ENCODE data around the gene TCEAL7. TPM values are rescaled to one million over a fixed set of nuclear protein-coding genes. Genes with fewer than 3 reads are reported as not detected.
"Not testable (repeated sequence)": the region's sequence is repeated elsewhere in the genome, so short reads cannot be mapped to it uniquely, and the experiment has no call there.

TCEAL7 gene, protein sequence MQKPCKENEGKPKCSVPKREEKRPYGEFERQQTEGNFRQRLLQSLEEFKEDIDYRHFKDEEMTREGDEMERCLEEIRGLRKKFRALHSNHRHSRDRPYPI
- total RNA-seq (2014; rRNA removed; shearing (Covaris generic)) = 4.5 and 6.5 TPM in 2 replicates

DNA sequence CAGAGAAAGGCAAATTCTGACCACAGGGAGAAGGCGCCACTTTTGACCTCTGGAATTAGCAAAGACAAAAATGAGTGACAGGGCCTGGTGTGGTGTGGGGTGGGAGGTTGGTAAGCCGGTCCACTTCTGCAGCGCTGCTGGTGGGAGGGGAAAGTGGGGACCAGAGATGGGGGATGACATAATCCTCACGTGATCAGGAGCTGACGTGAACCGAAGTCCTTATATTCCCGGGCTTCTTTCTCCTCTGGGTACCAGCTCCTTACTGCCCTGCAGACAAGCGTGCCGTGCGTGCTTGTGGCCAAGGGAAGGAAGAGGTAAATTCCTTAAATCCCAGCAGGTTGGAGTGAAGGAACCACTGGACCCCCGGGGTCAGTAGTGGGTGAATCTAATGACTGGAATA is at the start of gene TCEAL7:
Gene TCEAL7, plus strand, starts transcription at position 249 of the 400 bp plus-strand sequence. CDS start 1,165 bp downstream, outside the sequence.
- DNase-seq = peak; percentile 44
- peak within 1 kb of the TSS; percentile 32 for H3K4me3 ChIP-seq (ENCODE audit: insufficient read depth, low read depth, low read length)
- H3K27me3 ChIP-seq (ENCODE audit: control insufficient read depth, insufficient read depth, low read length) = peaks cover 3% of the 10 kb centered on the region; the same call in 1 of the 2 replicates
- no peaks in the 10 kb centered on the region for H3K36me3 ChIP-seq (replicated peaks; ENCODE audit: control insufficient read depth, insufficient read depth, low read length)

DNA sequence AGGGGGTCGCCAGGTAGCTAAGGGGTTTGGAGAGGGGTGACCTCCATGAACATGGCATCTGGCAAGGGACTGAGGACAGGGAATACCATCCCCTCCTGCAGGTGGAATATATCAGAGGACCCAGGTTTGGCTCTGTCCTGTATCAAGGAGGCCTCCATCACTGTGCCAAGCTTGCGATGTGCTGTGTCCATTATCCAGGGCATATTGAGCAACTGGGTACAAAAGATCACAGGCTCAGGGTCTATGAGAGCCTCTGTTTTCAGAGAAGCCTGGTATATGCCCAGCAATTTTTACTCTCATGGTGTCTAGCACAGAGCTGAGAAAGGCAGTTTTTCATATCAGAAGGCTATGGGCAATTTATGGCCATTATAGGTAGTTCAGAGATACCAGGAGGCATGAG is 36.9 kb upstream of the TCEAL7 start:
- DNase-seq = no peak
- Histone ChIP-seq H3K4me3 (ENCODE audit: insufficient read depth, low read depth, low read length) (no peak overlapping the region), H3K36me3 (replicated peaks; ENCODE audit: control insufficient read depth, insufficient read depth, low read length) (no peaks in the 10 kb centered on the region), H3K27me3 (ENCODE audit: control insufficient read depth, insufficient read depth, low read length) (peaks cover 5% of the 10 kb centered on the region)

DNA sequence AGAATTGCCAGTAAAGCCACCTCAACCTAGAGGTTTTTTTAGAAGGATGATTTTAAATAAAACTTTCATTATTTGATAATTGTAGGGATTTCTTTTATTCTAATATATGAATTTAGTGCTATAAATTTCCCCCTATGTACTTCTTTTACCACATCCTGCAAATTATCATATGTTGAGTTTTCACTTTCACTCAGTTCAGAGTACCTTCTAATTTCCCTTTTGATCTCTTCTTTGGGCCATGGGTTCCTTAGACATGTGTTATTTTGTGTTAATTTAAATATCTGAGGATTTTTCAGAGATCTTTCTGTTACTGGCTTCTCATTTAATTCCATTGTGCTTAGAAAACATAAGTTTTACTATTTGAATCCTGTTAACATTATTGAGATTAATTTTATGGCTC is 25.3 kb upstream of the TCEAL7 start:
- no peaks in the 10 kb centered on the region; the same call in 1 of the 2 replicates for H3K36me3 ChIP-seq (replicated peaks; ENCODE audit: control insufficient read depth, insufficient read depth, low read length)
- no peaks in the 10 kb centered on the region; the same call in 1 of the 2 replicates for H3K27me3 ChIP-seq (ENCODE audit: control insufficient read depth, insufficient read depth, low read length)
- no peak for DNase-seq
- no peak overlapping the region for H3K4me3 ChIP-seq (ENCODE audit: insufficient read depth, low read depth, low read length)

DNA sequence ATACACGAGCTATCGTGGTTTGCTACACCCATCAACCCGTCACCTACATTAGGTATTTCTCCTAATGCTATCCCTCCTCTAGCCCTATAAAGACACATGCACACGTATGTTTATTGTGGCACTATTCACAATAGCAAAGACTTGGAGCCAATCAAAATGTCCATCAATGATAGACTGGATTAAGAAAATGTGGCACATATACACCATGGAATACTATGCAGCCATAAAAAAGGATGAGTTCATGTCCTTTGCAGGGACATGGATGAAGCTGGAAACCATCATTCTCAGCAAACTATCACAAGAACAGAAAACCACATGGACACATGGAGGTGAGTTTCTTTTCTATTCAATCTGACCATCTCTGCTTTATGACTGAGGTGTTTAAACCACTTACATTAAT is 24.4 kb upstream of the TCEAL7 start:
- not testable (repeated sequence) for DNase-seq; H3K27me3 ChIP-seq (ENCODE audit: control insufficient read depth, insufficient read depth, low read length); H3K4me3 ChIP-seq (ENCODE audit: insufficient read depth, low read depth, low read length); H3K36me3 ChIP-seq (replicated peaks; ENCODE audit: control insufficient read depth, insufficient read depth, low read length)

DNA sequence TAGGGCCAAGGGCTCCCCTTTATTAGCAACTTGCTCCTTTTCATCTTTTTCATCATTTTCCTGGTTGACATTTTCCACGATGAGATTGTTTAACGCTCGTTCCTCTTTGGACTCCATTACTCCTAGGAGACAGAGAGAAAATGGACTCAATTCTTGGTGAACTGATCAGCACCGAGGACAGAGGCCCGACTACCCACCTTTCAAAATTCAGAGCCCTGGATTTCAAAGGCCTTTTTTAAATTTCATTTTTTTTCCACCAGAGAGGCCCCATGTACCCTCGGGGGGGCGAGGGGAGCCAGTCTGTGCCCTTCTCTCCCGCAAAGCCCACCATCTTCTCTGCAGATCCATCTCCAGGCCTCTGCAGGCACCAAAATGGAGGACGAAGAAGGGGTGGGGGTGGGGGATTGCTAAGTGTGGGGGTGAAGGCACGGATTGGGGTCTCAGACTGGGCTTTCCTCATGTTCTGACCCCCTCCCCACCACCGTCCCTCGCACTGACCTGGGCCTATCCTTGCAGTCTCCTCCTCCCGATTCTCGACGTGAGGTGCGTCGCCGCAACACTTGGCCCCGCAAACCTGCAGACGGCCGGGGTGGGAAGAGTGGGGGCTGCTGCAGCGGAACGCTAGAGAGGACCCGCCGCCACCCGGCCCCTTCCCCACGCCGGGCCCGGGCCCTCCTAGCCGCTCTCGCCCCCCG is 20.0 kb upstream of the TCEAL7 start:
- no peaks in the 10 kb centered on the region; the same call in 1 of the 2 replicates for H3K27me3 ChIP-seq (ENCODE audit: control insufficient read depth, insufficient read depth, low read length)
- no peak for DNase-seq
- no peaks in the 10 kb centered on the region; the same call in 1 of the 2 replicates for H3K36me3 ChIP-seq (replicated peaks; ENCODE audit: control insufficient read depth, insufficient read depth, low read length)
- H3K4me3 ChIP-seq (ENCODE audit: insufficient read depth, low read depth, low read length) = peak overlapping the region; percentile 84

DNA sequence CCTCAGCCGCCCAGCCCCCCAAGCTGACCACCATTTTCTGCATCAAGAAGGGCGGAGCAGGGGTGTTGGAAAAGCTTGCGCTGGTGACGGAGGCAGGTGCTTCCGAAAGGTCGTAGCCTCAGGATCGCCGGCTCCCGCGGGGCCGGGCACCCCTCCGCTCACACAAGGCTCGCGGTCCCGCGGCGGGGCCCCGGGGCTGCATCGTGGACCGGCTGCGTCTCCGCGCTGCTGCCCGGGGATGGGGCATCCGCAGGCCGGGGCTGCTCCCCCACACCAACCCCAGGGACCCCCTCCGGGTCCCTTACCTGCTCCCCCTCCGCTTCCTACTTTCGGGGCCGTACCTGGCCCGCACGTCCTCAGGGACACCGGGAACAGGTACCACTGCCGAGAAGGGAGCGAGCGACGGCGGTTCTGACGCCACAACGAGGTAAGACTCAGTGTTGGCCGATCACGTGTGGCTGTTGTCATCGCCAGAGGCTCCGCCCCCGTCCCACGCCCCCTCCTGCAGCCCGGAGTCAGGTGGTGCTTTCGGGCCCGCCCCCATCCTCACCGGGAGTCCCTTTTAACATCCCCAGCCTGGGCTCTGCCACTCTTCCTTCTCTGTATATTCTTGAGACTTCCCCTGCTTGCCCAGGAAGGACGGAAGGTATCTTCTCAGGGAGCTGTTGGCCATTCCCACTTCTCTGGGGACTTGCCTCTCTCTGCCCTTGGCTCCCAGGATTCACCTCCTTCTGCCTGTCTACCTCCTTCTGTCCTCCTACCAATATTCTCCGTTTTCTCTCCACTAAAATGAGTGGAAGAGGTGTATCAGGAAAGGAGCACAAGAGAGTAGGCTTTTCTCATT is 19.3 kb upstream of the TCEAL7 start, which contains the start of gene BEX2:
Gene BEX2, minus strand, starts transcription at position 436 of the 844 bp plus-strand sequence. CDS start 1,014 bp downstream, outside the sequence.
- H3K36me3 ChIP-seq (replicated peaks; ENCODE audit: control insufficient read depth, insufficient read depth, low read length) = no peaks in the 10 kb centered on the region; the same call in 1 of the 2 replicates
- DNase-seq = peak; percentile 87
- peak within 1 kb of the TSS; percentile 84 for H3K4me3 ChIP-seq (ENCODE audit: insufficient read depth, low read depth, low read length)
- H3K27me3 ChIP-seq (ENCODE audit: control insufficient read depth, insufficient read depth, low read length) = no peaks in the 10 kb centered on the region; the same call in 1 of the 2 replicates

DNA sequence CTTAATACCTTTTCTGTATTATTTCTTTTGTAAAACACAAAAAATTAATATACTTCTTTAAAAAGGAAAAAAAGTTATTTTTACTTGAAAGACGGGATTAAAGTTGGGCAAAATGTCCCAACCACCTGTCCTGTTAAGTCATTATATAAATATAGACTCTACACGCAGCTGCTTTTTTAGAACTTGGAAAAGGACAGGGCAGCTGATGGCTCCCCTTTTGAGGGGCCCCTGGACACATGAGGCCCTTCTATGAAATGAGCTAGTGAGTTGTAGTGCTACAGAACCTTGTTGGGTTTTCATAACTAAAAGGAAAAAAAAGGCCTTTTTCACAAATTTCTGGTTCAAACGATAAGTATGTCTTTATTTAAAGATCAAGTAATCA is 18.6 kb upstream of the TCEAL7 start:
- DNase-seq = no peak
- no peaks in the 10 kb centered on the region; the same call in 1 of the 2 replicates for H3K36me3 ChIP-seq (replicated peaks; ENCODE audit: control insufficient read depth, insufficient read depth, low read length)
- H3K27me3 ChIP-seq (ENCODE audit: control insufficient read depth, insufficient read depth, low read length) = no peaks in the 10 kb centered on the region; the same call in 1 of the 2 replicates
- H3K4me3 ChIP-seq (ENCODE audit: insufficient read depth, low read depth, low read length) = no peak overlapping the region

DNA sequence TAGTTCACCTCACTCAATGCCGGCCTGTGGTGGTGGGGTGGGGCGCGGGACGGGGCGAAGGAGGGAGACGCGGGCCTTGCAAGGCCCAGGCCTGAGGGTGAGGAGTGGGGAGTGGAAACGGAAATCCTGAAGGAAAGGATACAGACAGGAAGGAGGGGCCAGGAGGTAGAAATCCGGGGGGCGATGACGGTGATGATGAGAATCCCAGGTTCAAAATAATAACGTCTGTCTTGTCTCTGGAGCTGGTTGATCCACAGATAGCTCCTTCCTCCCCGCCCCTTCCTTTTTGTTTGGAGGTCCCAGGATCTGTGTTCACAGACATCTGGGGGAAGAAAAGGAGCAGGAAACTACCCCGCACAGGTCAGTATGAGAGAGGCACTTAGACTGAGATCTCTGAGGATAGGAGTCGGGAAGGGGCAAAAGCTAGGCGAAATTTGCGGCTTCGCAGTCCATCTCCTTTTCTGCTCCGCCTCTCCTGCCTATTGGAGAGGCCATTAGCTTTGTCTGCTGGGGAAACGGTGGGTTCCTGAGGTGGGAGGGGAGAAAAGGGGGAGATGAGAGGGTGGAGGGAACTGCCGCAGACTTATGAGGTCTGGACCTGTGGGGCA is 746 bp downstream of the TCEAL7 start:
- Histone ChIP-seq H3K4me3 (ENCODE audit: insufficient read depth, low read depth, low read length) (peak overlapping the region; percentile 32), H3K36me3 (replicated peaks; ENCODE audit: control insufficient read depth, insufficient read depth, low read length) (no peaks in the 10 kb centered on the region), H3K27me3 (ENCODE audit: control insufficient read depth, insufficient read depth, low read length) (peaks cover 3% of the 10 kb centered on the region; the same call in 1 of the 2 replicates)
- DNase-seq = peak; percentile 57

DNA sequence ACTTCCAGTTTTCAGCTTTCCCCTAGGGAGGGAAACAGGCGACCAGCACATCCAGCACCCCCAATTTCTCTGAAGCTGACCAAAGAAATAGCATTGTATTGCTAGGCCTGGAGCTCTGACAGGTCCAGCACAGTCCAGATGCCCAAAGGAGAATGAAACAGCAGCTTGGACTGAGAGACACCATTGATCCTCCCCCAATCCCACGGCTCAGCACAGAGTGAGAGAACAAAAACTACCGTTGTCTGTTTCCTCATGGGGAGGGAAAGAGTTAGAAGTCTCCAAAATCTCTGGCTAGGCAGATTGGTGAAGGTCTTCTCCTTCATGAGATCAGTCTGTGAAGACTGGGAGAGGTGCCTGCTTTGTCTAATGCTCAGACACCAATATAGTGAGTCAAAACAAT is 8.6 kb downstream of the TCEAL7 start:
- no peak for DNase-seq
- no peaks in the 10 kb centered on the region; the same call in 1 of the 2 replicates for H3K27me3 ChIP-seq (ENCODE audit: control insufficient read depth, insufficient read depth, low read length)
- H3K4me3 ChIP-seq (ENCODE audit: insufficient read depth, low read depth, low read length) = no peak overlapping the region
- no peaks in the 10 kb centered on the region for H3K36me3 ChIP-seq (replicated peaks; ENCODE audit: control insufficient read depth, insufficient read depth, low read length)

DNA sequence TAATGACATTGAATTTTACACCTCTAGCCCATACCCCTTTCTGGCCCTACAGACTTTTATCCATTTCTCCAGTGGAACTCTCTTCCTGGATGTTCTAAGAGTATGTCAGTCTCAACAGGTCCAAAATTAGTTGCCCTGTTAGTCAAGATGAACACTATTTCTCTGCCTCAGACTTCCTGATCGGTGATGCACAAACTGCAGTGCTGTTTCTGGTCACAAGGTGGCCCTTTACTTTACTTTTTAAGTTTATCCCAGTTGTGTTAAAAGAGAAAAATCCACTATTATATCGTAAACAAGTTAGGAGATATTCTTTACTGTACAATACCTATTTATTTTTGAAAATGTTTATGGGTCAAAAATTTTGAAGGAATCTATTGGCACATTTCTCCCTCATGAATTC is 13.1 kb downstream of the TCEAL7 start:
- no peak overlapping the region for H3K4me3 ChIP-seq (ENCODE audit: insufficient read depth, low read depth, low read length)
- no peak for DNase-seq
- H3K27me3 ChIP-seq (ENCODE audit: control insufficient read depth, insufficient read depth, low read length) = peaks cover 7% of the 10 kb centered on the region
- H3K36me3 ChIP-seq (replicated peaks; ENCODE audit: control insufficient read depth, insufficient read depth, low read length) = no peaks in the 10 kb centered on the region

DNA sequence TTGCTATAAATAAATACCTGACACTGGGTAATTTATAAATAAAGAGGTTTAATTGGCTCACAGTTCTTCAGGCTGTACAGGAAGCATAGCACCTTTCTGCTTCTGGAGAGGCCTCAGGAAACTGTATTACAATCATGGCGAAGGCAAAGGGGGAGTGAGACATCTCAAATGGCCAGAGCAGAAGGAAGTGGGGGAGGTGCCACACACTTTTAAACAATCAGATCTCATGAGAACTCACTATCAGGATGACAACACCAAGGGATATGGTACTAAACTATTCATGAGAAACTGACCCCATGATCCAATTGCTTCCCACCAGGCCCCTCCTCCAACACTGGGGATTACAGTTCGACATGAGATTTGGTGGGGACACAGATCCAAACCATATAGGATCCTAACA is 14.6 kb downstream of the TCEAL7 start:
- H3K36me3 ChIP-seq (replicated peaks; ENCODE audit: control insufficient read depth, insufficient read depth, low read length) = no peaks in the 10 kb centered on the region
- no peak for DNase-seq
- peaks cover 15% of the 10 kb centered on the region for H3K27me3 ChIP-seq (ENCODE audit: control insufficient read depth, insufficient read depth, low read length)
- H3K4me3 ChIP-seq (ENCODE audit: insufficient read depth, low read depth, low read length) = no peak overlapping the region

DNA sequence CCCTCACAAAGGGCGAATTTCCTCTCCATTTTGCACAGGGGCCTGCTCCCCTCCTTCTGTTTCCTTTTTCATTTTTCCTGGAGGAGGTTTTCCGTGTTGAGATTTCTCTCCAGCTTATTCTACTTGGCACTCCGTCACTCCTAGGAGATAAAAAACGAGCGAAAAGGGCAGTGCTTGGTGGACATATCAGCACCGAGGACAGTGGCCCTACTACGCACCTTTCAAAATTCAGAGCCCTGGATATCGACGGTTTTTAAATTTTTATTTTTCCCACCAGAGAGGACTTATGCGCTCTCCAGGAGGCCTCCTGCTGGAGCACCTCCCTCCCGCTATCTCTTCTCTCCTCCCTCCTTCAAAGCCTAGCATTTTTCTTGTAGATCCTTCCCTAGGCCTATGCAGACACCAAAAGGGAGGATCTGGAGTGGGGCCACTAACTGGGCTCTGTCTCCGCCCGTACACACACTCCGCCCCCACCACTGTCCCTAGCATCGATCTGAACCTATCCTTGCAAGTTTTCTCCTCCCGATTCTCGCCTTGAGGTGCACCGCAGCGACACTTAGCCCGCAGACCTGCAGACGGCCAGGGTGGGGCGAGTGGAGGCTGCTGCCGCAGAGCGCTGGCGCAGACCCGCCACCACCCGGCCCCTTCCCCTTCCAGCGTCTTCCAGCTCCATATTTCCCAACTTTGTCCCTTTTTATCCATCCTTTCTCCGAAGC is 17.8 kb downstream of the TCEAL7 start:
- no peaks in the 10 kb centered on the region for H3K36me3 ChIP-seq (replicated peaks; ENCODE audit: control insufficient read depth, insufficient read depth, low read length)
- peaks cover 15% of the 10 kb centered on the region for H3K27me3 ChIP-seq (ENCODE audit: control insufficient read depth, insufficient read depth, low read length)
- H3K4me3 ChIP-seq (ENCODE audit: insufficient read depth, low read depth, low read length) = peak overlapping the region; percentile 34
- no peak for DNase-seq

DNA sequence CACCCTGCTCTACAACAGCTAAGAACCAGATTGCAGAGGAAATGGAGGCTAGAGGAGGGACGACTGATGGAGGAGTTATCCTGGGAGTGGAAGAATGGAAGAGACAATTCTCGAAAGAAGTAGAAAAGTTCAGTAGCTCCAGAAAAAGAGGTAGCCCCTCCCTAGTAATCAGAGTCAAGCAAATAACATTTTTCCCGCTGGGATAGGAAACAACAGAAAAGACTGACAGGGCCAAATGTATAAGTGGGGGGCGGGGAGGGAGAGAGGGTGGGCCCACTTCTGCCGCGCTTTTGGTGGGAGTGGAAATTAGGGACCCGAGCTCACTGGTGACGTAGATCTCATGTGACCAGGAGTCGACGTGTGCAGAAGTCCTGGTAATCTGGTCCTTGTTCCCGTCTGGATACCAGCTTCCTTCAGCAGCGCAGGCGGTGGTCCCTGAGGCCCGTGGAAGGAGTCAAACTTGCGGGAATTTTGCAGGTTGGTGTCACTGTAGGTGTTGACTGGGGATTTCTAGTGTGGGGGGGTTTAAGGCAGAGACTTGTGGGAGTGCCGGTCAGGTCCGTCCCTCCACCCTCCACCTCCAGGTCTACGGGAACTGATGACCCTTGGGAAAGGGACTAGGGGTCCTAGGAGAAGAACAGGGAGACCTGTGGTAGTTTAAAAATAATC is 26.2 kb downstream of the TCEAL7 start, which contains the start of gene TCEAL9:
Gene TCEAL9, plus strand, starts transcription at position 377 of the 669 bp plus-strand sequence. CDS start 1,179 bp downstream, outside the sequence.
- H3K27me3 ChIP-seq (ENCODE audit: control insufficient read depth, insufficient read depth, low read length) = no peaks in the 10 kb centered on the region
- DNase-seq = no peak
- peaks cover 4% of the 10 kb centered on the region for H3K36me3 ChIP-seq (replicated peaks; ENCODE audit: control insufficient read depth, insufficient read depth, low read length)
- peak within 1 kb of the TSS; percentile 68 for H3K4me3 ChIP-seq (ENCODE audit: insufficient read depth, low read depth, low read length)
